Activated CD4-positive, alpha-beta T cell treated with anti-CD3 and anti-CD28 coated beads for 48 hours (primary cell): ENCODE data around the gene CTNNA2.

Source experiments
- DNase-seq: peaks from one replicate; pipeline ENCODE4 v3.0.0-alpha.2; 2020

Gene CTNNA2

DNA sequence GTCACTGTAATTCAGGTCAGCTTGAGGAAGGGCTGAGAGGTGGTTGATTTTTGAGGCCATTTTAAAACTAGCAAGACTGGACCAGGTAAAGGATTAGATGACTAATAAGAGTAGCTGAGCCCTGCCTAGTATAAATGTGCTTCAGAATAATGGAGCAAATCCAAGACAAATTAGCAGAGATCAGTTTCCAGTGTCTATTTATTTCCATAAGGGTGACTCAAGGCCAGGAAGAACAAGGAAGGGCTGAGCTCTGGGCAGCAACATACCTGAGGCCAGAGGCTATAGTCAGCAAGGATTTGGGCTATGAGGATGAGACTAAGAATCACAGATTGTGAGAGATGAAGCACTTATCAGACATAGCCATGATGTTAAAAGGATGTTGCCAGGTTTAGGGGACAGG is 1130.7 kb downstream of the CTNNA2 start:
- DNase-seq, result no peak

DNA sequence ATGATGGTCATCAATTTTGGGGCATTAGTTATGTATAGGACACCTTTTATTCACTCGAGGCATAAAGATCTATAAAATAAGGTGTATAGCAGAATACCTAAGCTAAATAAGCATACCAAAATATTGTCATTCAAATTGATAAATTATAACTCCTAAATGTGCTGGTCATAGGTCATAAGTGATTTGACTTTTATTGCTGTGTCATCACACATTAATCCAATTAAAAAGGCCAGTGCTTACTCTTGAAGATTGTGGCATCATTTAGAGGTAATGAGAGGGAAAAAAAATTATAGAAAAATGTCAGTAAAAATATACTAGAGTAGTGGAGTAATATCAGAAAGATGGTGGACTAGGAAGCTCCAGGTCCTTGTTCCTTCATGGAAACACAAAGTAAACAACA is 1138.6 kb downstream of the CTNNA2 start:
- no peak for DNase-seq

DNA sequence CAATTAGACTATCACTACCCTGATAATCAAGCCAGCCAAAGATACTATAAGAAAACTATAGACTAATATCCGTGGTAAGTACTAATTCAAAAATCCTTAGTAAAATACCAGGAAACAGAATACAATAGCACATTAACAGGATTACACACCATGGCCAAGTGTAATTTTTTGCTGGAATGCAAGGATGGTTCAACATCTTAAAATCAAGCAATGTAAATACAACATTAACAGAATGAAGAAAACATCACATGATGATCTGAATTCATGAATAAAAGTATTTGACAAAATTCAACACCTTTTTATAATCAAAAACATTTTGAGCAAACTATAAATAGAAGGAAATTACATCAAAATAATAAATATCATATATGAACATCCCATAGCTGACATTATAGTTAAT is 1142.4 kb downstream of the CTNNA2 start:
- no peak for DNase-seq

DNA sequence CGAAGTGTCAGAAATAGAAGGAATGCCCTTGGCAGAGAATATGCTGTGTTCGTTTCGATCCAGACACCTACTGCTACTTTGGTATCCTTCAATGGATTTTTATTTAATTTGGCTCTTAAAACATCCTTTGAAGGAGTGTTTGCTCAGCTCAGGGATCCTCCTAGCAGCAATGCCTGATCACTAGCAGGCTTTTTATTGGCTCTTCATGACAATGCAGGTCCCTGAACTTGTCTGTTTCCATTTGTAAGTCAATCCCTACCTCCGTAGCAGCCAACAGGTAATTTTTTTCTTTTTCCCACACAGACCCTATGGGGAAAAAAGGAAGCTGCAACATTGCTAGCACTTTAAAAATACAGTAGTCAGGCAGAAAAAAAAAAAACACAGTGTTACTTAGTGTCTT is 1157.9 kb downstream of the CTNNA2 start:
- DNase-seq, result no peak

DNA sequence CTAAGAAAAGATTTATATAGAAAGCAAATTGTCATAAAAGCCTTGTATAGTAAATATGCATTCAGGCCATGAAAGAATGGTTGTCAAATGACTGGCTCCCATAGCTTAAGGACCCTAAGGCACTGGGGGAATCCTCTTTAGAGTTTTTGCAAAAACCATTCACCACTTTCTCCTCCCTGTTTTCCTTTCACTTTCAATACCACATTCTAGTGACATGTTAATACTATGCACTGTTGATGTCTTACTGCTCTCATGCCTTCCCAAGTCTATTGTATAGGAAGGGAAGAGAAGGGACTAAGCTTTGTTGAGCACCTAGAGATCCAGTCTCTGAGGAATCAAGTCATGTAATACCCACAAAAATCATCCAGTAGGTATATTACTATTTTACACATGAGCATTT is 1174.7 kb downstream of the CTNNA2 start:
- no peak for DNase-seq

DNA sequence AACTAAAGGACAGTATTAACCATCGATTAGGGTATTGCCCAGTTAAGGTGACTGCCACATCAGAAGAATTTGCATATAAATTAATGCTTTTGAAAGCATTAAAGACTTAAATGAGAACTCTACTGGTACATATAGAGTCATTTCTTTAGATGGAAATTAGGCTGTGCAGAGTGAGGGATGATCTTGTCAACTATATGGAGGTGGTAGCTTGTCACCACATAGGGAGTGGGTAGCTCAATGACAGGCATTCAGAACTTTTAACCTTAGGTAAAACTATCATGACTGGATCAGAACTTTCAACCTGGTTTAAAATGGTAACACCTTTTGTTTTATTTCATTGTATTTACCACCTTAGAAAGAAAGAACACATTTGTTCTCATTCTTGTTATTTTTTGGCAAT is 1176.3 kb downstream of the CTNNA2 start:
- DNase-seq, result no peak
